IMR-90 (cell line): Measurements from ENCODE around the gene PODXL2. TPM values are rescaled to one million over a fixed set of nuclear protein-coding genes. Genes with fewer than 3 reads are reported as not detected.
A peak's percentile ranks its signal among the peaks of the same experiment; 100 is the strongest.

ENCODE experiments used
- ATAC-seq: fragments of 200-7000 bp; cut with Tn5 transposase; 2 replicates; pipeline ENCODE4 v1.9.1; 2020; ENCODE audit warnings: low read depth, mild to moderate bottlenecking, moderate library complexity
- BruUV-seq: library from RNA; stranded (reverse); fragments of 400-500 nt; replicated peaks from 2 replicates; lab custom pipeline; 2021; lab: Mats Ljungman, UMichigan
- CTCF ChIA-PET: fragments of 300-600 bp; formaldehyde crosslinking; extraction: SDS; loops from one replicate; lab custom pipeline; 2021; ENCODE audit warnings: antibody characterized with exemption; lab: Yijun Ruan, JAX
- POLR2A ChIA-PET: fragments of 300-600 bp; sonication (Branson Sonifier 250); formaldehyde crosslinking; loops from one replicate; lab custom pipeline; 2022; ENCODE audit warnings: antibody characterized with exemption; ENCODE audit not compliant: unreplicated experiment; lab: Charles Lee
- DNase-seq: peaks from one replicate; pipeline ENCODE4 v3.0.0; 2013
- H2AFZ ChIP-seq: replicated peaks from 2 replicates; pipeline ENCODE3; 2013; ENCODE audit warnings: low read length, mild to moderate bottlenecking; ENCODE audit not compliant: poor library complexity
- H2AK5ac ChIP-seq: 2 replicates; pipeline ENCODE4 v1.6.1; 2013; ENCODE audit warnings: low read depth, low read length, inconsistent platforms
- H2AK9ac ChIP-seq: replicated peaks from 2 replicates; pipeline ENCODE3; 2013; ENCODE audit warnings: mild to moderate bottlenecking, low read depth, low read length, moderate library complexity; ENCODE audit not compliant: poor library complexity
- H2BK120ac ChIP-seq: 2 replicates; pipeline ENCODE4 v1.6.1; 2013; ENCODE audit warnings: low read depth, low read length, inconsistent platforms
- H2BK15ac ChIP-seq: 3 replicates; pipeline ENCODE4 v1.6.1; 2013; ENCODE audit warnings: low read depth, low read length, inconsistent platforms
- H2BK20ac ChIP-seq: 2 replicates; pipeline ENCODE4 v1.6.1; 2013; ENCODE audit warnings: low read depth, mild to moderate bottlenecking, inconsistent platforms, low read length, moderate library complexity
- H2BK5ac ChIP-seq: 2 replicates; pipeline ENCODE4 v1.6.1; 2013; ENCODE audit warnings: mild to moderate bottlenecking, low read depth, low read length, inconsistent platforms; ENCODE audit not compliant: poor library complexity, severe bottlenecking
- H3K14ac ChIP-seq: replicated peaks from 2 replicates; pipeline ENCODE4 v1.6.1; 2013; ENCODE audit warnings: low read depth, low read length, inconsistent platforms
- H3K18ac ChIP-seq: 2 replicates; pipeline ENCODE4 v1.6.1; 2013; ENCODE audit warnings: low read depth, low read length, control low read depth
- H3K23ac ChIP-seq: 2 replicates; pipeline ENCODE4 v1.6.1; 2013; ENCODE audit warnings: low read depth, low read length, inconsistent platforms
- H3K27ac ChIP-seq: 2 replicates; pipeline ENCODE4 v1.5.1; 2013; ENCODE audit warnings: mild to moderate bottlenecking, control low read depth, low read length; ENCODE audit not compliant: insufficient read depth
- H3K27me3 ChIP-seq: 2 replicates; pipeline ENCODE4 v1.6.1; 2013; ENCODE audit warnings: low read length; ENCODE audit not compliant: control insufficient read depth, insufficient read depth
- H3K36me3 ChIP-seq: 2 replicates; pipeline ENCODE4 v1.6.1; 2013; ENCODE audit warnings: low read length, mixed read lengths; ENCODE audit not compliant: control insufficient read depth, insufficient read depth
- H3K4ac ChIP-seq: 2 replicates; pipeline ENCODE4 v1.6.1; 2013; ENCODE audit warnings: low read depth, low read length, inconsistent platforms
- H3K4me1 ChIP-seq: 2 replicates; pipeline ENCODE4 v1.6.1; 2013; ENCODE audit warnings: low read length, mixed read lengths; ENCODE audit not compliant: control insufficient read depth, insufficient read depth
- H3K4me2 ChIP-seq: 2 replicates; pipeline ENCODE4 v1.6.1; 2013; ENCODE audit warnings: low read depth, mild to moderate bottlenecking, control low read depth, low read length, moderate library complexity
- H3K4me3 ChIP-seq: 2 replicates; pipeline ENCODE4 v1.5.1; 2013; ENCODE audit warnings: low read depth, mild to moderate bottlenecking, control low read depth, low read length, moderate library complexity; ENCODE audit not compliant: insufficient read depth
- H3K56ac ChIP-seq: 2 replicates; pipeline ENCODE4 v1.6.1; 2013; ENCODE audit warnings: low read length, inconsistent platforms; ENCODE audit not compliant: insufficient read depth; ENCODE audit errors: extremely low read depth
- H3K79me1 ChIP-seq, 2 experiments: 2 replicates each; pipeline ENCODE4 v1.6.1; 2013; ENCODE audit warnings: low read length in 2 of 2, inconsistent platforms in 1 of 2, low read depth in 1 of 2
- H3K9ac ChIP-seq: 2 replicates; pipeline ENCODE4 v1.6.1; 2013; ENCODE audit warnings: low read depth, low read length, control low read depth
- H3K9me1 ChIP-seq: 2 replicates; pipeline ENCODE4 v1.6.1; 2013; ENCODE audit warnings: low read length, inconsistent platforms; ENCODE audit not compliant: insufficient read depth
- H3K9me3 ChIP-seq: 2 replicates; pipeline ENCODE4 v1.6.1; 2013; ENCODE audit warnings: low read length; ENCODE audit not compliant: control insufficient read depth, insufficient read depth
- H4K20me1 ChIP-seq: 2 replicates; pipeline ENCODE4 v1.6.1; 2013; ENCODE audit warnings: low read length, inconsistent platforms; ENCODE audit not compliant: insufficient read depth
- H4K5ac ChIP-seq: 2 replicates; pipeline ENCODE4 v1.6.1; 2013; ENCODE audit warnings: mild to moderate bottlenecking, low read depth, low read length, control low read depth
- H4K8ac ChIP-seq, 2 experiments: 2 replicates each; pipeline ENCODE4 v1.6.1; 2013; ENCODE audit warnings: low read depth in 2 of 2, low read length in 2 of 2, control low read depth in 1 of 2, inconsistent platforms in 1 of 2
- H4K91ac ChIP-seq: 2 replicates; pipeline ENCODE4 v1.6.1; 2013; ENCODE audit warnings: low read depth, low read length, inconsistent platforms; ENCODE audit not compliant: insufficient read depth
- POLR2A ChIP-seq: IDR thresholded peaks from 2 replicates; pipeline ENCODE4 v1.6.1; 2012; ENCODE audit warnings: mild to moderate bottlenecking, low read depth, low read length
- WGBS, 2 experiments: methylation state at CpG; one replicate each; pipeline versions ENCODE4 v1.1.5 to v1.1.7; 2013; ENCODE audit warnings: missing lambda C conversion rate in 2 of 2; ENCODE audit not compliant: insufficient read length in 1 of 2; ENCODE audit errors: extremely low coverage in 2 of 2; 5-methylcytosine and 5-hydroxymethylcytosine counted together
- dilution Hi-C: fragments of 300-500 bp; cut with HindIII; formaldehyde crosslinking; loops from one replicate; pipeline ENCODE4 v1.14.3; 2018; ENCODE audit warnings: low sequenced_read_pairs; ENCODE audit not compliant: unreplicated experiment
- in situ Hi-C: fragments of 300-500 bp; cut with MboI; formaldehyde crosslinking; loops from 3 replicates; pipeline ENCODE4 v1.14.3; 2019; ENCODE audit warnings: low sequenced_read_pairs, inconsistent platforms, mixed read lengths
- intact Hi-C: fragments of 100-400 bp; cut with micrococcal nuclease; formaldehyde crosslinking; loops from 2 replicates; pipeline ENCODE4 v1.10.0; 2022
- polyA plus RNA-seq, 3 experiments: library from polyadenylated mRNA; depleted of rRNA; stranded (reverse); fragments of >200 nt; gene quantifications; 2 replicates each; pipeline ENCODE4 v1.2.3, GENCODE V29; 2012; ENCODE audit warnings: low replicate concordance in 1 of 3
- total RNA-seq: library from RNA; depleted of rRNA; stranded (reverse); fragments of >200 nt; gene quantifications from 2 replicates; pipeline ENCODE4 v1.2.3, GENCODE V29; 2012

Gene PODXL2
- total and polyA plus RNA-seq, 2 of the 4 experiments (the other 2 are of a cell fraction) = 1.6 to 5.4 TPM

DNA sequence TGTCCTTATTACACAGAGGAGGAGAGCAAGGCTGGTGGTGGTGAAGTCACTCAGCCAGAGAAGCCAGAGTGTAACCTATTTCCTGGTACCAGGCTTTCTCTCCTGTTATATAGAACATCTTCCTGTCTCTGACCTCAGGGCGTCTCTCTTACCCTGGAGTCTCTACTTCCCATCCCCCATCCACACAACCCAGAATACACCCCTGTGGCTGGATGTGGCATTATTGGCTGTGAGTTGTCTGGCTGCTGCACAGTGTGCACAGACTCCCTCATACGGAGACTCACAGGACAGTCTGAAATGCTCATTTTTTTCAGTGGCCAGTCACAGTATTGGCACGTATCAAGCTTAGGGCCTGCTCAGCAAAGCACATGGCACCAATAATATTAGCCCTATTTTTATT, 8.6 kb downstream of the PODXL2 start:
- no peak overlapping the region for H3K9ac ChIP-seq

More for the DNA sequence above, 8.6 kb downstream of the PODXL2 start:
- intact Hi-C loops (no loop called here), in situ Hi-C loops (no loop called here), dilution Hi-C loops (no loop called here)
- no peaks in the 10 kb centered on the region for H4K20me1 ChIP-seq
- no peak overlapping the region for H3K4me3 ChIP-seq
- WGBS, 2 experiments = no CpG with 5 or more reads among the region's 3 CpGs
- H2AK9ac ChIP-seq = no peak overlapping the region
- no peak overlapping the region for H2BK20ac ChIP-seq
- no peak overlapping the region for H2AK5ac ChIP-seq
- peak overlapping the region; percentile 22 for H2AFZ ChIP-seq
- no peak overlapping the region for H3K14ac ChIP-seq
- peaks cover 2% of the 10 kb centered on the region; the same call in 1 of the 2 replicates for H3K4me1 ChIP-seq
- no peak overlapping the region for H3K56ac ChIP-seq
- H3K79me1 ChIP-seq = no peaks in the 10 kb centered on the region
- H3K4ac ChIP-seq = no peak overlapping the region
- no peaks in the 10 kb centered on the region for H3K36me3 ChIP-seq
- no peak overlapping the region for H4K5ac ChIP-seq
- no peak overlapping the region; the same call in 1 of the 2 replicates for H3K23ac ChIP-seq
- no peak for TF ChIP-seq POLR2A
- H2BK15ac ChIP-seq = no peak overlapping the region
- ATAC-seq (peak; percentile 43; the same call in 1 of the 2 replicates), DNase-seq (no peak)
- no peak overlapping the region for H2BK5ac ChIP-seq
- no peak overlapping the region for H3K27ac ChIP-seq
- H4K8ac ChIP-seq = no peak overlapping the region
- ChIA-PET POLR2A (no interaction called here), CTCF (no interaction called here)
- H4K91ac ChIP-seq = no peak overlapping the region
- H3K4me2 ChIP-seq = no peak overlapping the region
- H3K27me3 ChIP-seq = peaks cover 15% of the 10 kb centered on the region
- no peaks in the 10 kb centered on the region for H3K9me1 ChIP-seq
- no peaks in the 10 kb centered on the region for H3K9me3 ChIP-seq
- no TSS peak for BruUV-seq
- no peak overlapping the region for H2BK120ac ChIP-seq
- H3K18ac ChIP-seq = no peak overlapping the region
